Right atrium auricular region (tissue), 2 donors: ENCODE results near the gene RAD51B. TPM values are rescaled to one million over a fixed set of nuclear protein-coding genes. Genes with fewer than 3 reads are reported as not detected.

Source experiments
- DNase-seq: peaks from one replicate; pipeline ENCODE4 v3.0.0-alpha.2; 2019; ENCODE audit warnings: low spot score
- H3K27ac ChIP-seq, 2 donors: fragments of 200-600 bp; sonication (generic); 1 replicate in 1 of 2; 2 replicates in 1 of 2; pipeline ENCODE4 v1.5.1; 2016 to 2019
- H3K27me3 ChIP-seq, 2 donors: fragments of 200-600 bp; sonication (generic); one replicate each; pipeline versions ENCODE4 v1.5.1 to v1.6.0; 2017 to 2019
- H3K36me3 ChIP-seq: fragments of 200-600 bp; sonication (generic); one replicate; pipeline ENCODE4 v1.5.1; 2016
- H3K4me1 ChIP-seq, 2 donors: fragments of 200-600 bp; sonication (generic); one replicate each; pipeline versions ENCODE4 v1.5.1 to v1.6.0; 2017 to 2019
- H3K4me3 ChIP-seq, 2 donors: fragments of 200-600 bp; sonication (generic); 1 replicate in 1 of 2; 2 replicates in 1 of 2; pipeline ENCODE4 v1.5.1; 2017 to 2019; ENCODE audit warnings: mild to moderate bottlenecking in 1 of 2, moderate library complexity in 1 of 2
- H3K9me3 ChIP-seq, 2 donors: fragments of 200-600 bp; sonication (generic); one replicate each; pipeline ENCODE4 v1.5.1; 2019
- CTCF ChIP-seq, 2 donors: fragments of 200-600 bp; sonication (generic); IDR thresholded peaks; one replicate each; pipeline ENCODE4 v1.5.1; 2019; ENCODE audit warnings: antibody characterized with exemption in 2 of 2
- total RNA-seq, 2 donors: library from RNA; depleted of rRNA; stranded (reverse); fragments of >200 nt; gene quantifications; one replicate each; pipeline ENCODE4 v1.1.0, GENCODE V29; 2016

The RAD51B gene
- total RNA-seq, 2 donors from 2014 or later, result 1.2 to 1.5 TPM

GRCh38 chr14:68486033-68486732 lies 666.6 kb downstream of the RAD51B start:
- Histone ChIP-seq H3K4me1 (peaks cover 0 to 21% of the 10 kb centered on the region in 2 donors), H3K9me3 (no peaks in the 10 kb centered on the region), H3K4me3 (no peak overlapping the region), H3K27ac (no peak overlapping the region), H3K36me3 (no peaks in the 10 kb centered on the region), H3K27me3 (no peaks in the 10 kb centered on the region)
- TF ChIP-seq CTCF (IDR thresholded peaks at IDR 0.05), result no peak
- no peak for DNase-seq

GRCh38 chr14:68486809-68487208 lies 667.2 kb downstream of the RAD51B start:
- DNase-seq, result no peak
- H3K36me3 ChIP-seq, result no peaks in the 10 kb centered on the region
- no peak overlapping the region for H3K27ac ChIP-seq
- no peaks in the 10 kb centered on the region for H3K27me3 ChIP-seq
- H3K4me1 ChIP-seq, result peaks cover 0 to 21% of the 10 kb centered on the region in 2 donors
- no peak overlapping the region for H3K4me3 ChIP-seq
- no peaks in the 10 kb centered on the region for H3K9me3 ChIP-seq
- no peak for TF ChIP-seq CTCF (IDR thresholded peaks at IDR 0.05)

GRCh38 chr14:68487805-68488590 lies 668.4 kb downstream of the RAD51B start:
- no peak for TF ChIP-seq CTCF (IDR thresholded peaks at IDR 0.05)
- Histone ChIP-seq H3K27me3 (no peaks in the 10 kb centered on the region), H3K4me1 (peaks cover 0 to 9% of the 10 kb centered on the region in 2 donors), H3K4me3 (no peak overlapping the region), H3K36me3 (no peaks in the 10 kb centered on the region), H3K27ac (no peak overlapping the region), H3K9me3 (no peaks in the 10 kb centered on the region)
- no peak for DNase-seq

- no peak for DNase-seq
- H3K27me3 ChIP-seq, result no peaks in the 10 kb centered on the region
- no peak overlapping the region for H3K4me3 ChIP-seq
- no peak for TF ChIP-seq CTCF (IDR thresholded peaks at IDR 0.05)
- no peaks in the 10 kb centered on the region for H3K36me3 ChIP-seq
- H3K4me1 ChIP-seq, result peaks cover 0 to 4% of the 10 kb centered on the region in 2 donors
- H3K27ac ChIP-seq, result no peak overlapping the region
- no peaks in the 10 kb centered on the region for H3K9me3 ChIP-seq
Observed at GRCh38 chr14:68491793-68492192, 672.2 kb downstream of the RAD51B start.

GRCh38 chr14:68492381-68493151 lies 673.0 kb downstream of the RAD51B start:
- TF ChIP-seq CTCF (IDR thresholded peaks at IDR 0.05), result no peak
- Histone ChIP-seq H3K9me3 (no peaks in the 10 kb centered on the region), H3K36me3 (no peaks in the 10 kb centered on the region), H3K4me1 (peaks cover 0 to 4% of the 10 kb centered on the region in 2 donors), H3K4me3 (no peak overlapping the region), H3K27me3 (no peaks in the 10 kb centered on the region), H3K27ac (no peak overlapping the region)
- DNase-seq, result no peak
